Nephron (organoid): ENCODE measurements around the gene ZNF341.

ENCODE experiments used
- H3K27ac Mint-ChIP-seq, 3 experiments: 2 replicates each; pipeline ENCODE4 v1.8.0; 2020; ENCODE audit warnings: mixed read lengths in 3 of 3, mild to moderate bottlenecking in 2 of 3, moderate library complexity in 1 of 3
- H3K27me3 Mint-ChIP-seq: 2 replicates; pipeline ENCODE4 v1.8.0; 2021; ENCODE audit warnings: low read depth, mild to moderate bottlenecking, moderate library complexity, mixed read lengths
- H3K36me3 Mint-ChIP-seq: 2 replicates; pipeline ENCODE4 v1.8.0; 2020; ENCODE audit warnings: low read depth, mixed read lengths
- H3K4me1 Mint-ChIP-seq: 2 replicates; pipeline ENCODE4 v1.8.0; 2020; ENCODE audit warnings: mixed read lengths
- H3K4me3 Mint-ChIP-seq, 3 experiments: 2 replicates each; pipeline ENCODE4 v1.8.0; 2020; ENCODE audit warnings: mild to moderate bottlenecking in 3 of 3, mixed read lengths in 3 of 3, moderate library complexity in 2 of 3
- H3K9me3 Mint-ChIP-seq: 2 replicates; pipeline ENCODE4 v1.8.0; 2020; ENCODE audit warnings: mixed read lengths
- TF ChIP-seq, protein P1 (sequence below), 3 experiments: fragments of 200-600 bp; sonication (generic); IDR thresholded peaks; one replicate each; pipeline ENCODE4 v1.5.0; 2021; ENCODE audit warnings: antibody characterized with exemption in 3 of 3; ENCODE audit not compliant: unreplicated experiment in 3 of 3

Gene ZNF341

DNA sequence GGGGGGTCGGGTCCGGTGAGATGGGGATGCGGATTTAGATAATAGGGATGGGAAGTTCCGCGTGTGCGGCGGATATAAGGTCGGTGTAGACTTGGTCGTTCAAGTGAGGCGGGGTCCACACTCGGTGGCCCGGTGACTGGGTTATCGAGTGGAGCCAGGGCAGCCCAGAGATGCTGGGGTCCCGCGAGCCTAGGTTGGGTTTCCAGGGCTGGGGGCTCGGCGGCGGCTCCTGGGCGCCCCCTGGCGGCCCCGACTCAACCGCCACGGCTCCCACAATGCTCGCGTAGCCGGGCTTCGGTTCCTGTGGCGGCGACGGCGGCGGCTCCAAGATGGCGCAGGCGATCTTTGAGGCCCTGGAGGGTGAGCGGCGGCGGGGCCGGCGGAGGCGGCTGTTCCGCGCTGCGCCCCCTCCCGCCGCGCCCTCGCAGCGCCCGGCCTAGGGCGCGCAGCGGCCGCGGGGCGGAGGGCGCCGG lies at the start of gene ZNF341:
ZNF341 (plus strand) TSS at position 304 of the 473 bp plus-strand sequence; CDS start at position 330, 26 bp downstream.
- H3K36me3 Mint-ChIP-seq = peaks cover 15% of the 10 kb centered on the region
- TF ChIP-seq, protein P1, sequence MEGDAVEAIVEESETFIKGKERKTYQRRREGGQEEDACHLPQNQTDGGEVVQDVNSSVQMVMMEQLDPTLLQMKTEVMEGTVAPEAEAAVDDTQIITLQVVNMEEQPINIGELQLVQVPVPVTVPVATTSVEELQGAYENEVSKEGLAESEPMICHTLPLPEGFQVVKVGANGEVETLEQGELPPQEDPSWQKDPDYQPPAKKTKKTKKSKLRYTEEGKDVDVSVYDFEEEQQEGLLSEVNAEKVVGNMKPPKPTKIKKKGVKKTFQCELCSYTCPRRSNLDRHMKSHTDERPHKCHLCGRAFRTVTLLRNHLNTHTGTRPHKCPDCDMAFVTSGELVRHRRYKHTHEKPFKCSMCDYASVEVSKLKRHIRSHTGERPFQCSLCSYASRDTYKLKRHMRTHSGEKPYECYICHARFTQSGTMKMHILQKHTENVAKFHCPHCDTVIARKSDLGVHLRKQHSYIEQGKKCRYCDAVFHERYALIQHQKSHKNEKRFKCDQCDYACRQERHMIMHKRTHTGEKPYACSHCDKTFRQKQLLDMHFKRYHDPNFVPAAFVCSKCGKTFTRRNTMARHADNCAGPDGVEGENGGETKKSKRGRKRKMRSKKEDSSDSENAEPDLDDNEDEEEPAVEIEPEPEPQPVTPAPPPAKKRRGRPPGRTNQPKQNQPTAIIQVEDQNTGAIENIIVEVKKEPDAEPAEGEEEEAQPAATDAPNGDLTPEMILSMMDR (IDR thresholded peaks at IDR 0.05; ENCODE audit: unreplicated experiment in 3 of 3) = peak; percentile 90 to 91 (median 91)
- peaks cover 3% of the 10 kb centered on the region for H3K27me3 Mint-ChIP-seq
- peak within 1 kb of the TSS; percentile 97 to 99 (median 98) for H3K27ac Mint-ChIP-seq
- H3K4me1 Mint-ChIP-seq = peaks cover 14% of the 10 kb centered on the region
- peaks cover 13% of the 10 kb centered on the region for H3K9me3 Mint-ChIP-seq
- peak within 1 kb of the TSS; percentile 86 to 88 (median 87) for H3K4me3 Mint-ChIP-seq

DNA sequence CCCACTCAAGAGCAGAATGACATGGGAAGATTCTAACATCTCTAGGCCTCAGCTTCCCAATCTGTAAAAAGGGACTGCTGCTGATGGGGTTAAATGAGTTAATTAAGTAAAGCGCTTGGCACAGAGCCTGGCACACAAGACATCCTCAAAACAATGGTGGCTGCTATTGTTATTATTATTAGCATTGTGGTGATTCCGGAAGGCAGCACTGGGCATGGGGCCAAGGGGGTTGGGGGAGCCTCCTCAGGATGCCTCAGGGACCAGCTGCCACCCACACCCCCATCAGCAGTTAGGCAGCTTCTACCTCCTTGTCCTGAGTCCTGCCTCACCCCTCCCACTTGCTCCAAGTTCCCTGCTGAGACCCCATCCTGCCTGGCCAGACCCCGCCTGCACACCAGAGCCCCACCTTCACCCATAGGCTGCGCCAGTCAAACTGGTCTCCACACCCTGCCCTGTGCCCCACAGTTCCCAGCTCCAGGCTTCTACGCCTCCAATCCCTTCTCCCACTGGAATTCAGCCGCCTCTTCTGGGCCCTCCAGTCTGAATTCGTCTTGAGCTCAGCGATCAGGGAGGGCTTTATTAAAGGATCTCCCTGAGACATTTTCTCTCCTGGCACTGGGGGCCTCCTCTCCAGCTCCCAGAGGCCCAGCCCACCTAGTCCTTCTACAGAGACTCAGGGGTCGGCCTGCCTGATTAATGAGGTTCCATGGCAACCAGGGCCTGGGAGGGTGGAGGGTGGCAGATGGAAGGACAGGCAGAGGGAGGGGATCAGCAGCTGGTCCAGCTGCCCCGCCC lies 47.1 kb upstream of the ZNF341 start:
- Mint-ChIP-seq H3K36me3 (no peaks in the 10 kb centered on the region), H3K4me1 (peaks cover 15% of the 10 kb centered on the region), H3K27me3 (no peaks in the 10 kb centered on the region), H3K4me3 (peak overlapping the region; percentile 76 to 86 (median 78)), H3K9me3 (no peaks in the 10 kb centered on the region), H3K27ac (peak overlapping the region; percentile 30 to 69 (median 62))
- TF ChIP-seq, protein P1 (IDR thresholded peaks at IDR 0.05; ENCODE audit: unreplicated experiment in 3 of 3) = no peak

GRCh38 chr20:33685328-33686099 lies 46.3 kb upstream of the ZNF341 start:
- Mint-ChIP-seq H3K36me3 (no peaks in the 10 kb centered on the region), H3K27ac (no peak overlapping the region), H3K27me3 (no peaks in the 10 kb centered on the region), H3K9me3 (no peaks in the 10 kb centered on the region), H3K4me3 (peak overlapping the region; percentile 76 to 86 (median 78)), H3K4me1 (peaks cover 15% of the 10 kb centered on the region)
- TF ChIP-seq, protein P1 (IDR thresholded peaks at IDR 0.05; ENCODE audit: unreplicated experiment in 3 of 3) = no peak

DNA sequence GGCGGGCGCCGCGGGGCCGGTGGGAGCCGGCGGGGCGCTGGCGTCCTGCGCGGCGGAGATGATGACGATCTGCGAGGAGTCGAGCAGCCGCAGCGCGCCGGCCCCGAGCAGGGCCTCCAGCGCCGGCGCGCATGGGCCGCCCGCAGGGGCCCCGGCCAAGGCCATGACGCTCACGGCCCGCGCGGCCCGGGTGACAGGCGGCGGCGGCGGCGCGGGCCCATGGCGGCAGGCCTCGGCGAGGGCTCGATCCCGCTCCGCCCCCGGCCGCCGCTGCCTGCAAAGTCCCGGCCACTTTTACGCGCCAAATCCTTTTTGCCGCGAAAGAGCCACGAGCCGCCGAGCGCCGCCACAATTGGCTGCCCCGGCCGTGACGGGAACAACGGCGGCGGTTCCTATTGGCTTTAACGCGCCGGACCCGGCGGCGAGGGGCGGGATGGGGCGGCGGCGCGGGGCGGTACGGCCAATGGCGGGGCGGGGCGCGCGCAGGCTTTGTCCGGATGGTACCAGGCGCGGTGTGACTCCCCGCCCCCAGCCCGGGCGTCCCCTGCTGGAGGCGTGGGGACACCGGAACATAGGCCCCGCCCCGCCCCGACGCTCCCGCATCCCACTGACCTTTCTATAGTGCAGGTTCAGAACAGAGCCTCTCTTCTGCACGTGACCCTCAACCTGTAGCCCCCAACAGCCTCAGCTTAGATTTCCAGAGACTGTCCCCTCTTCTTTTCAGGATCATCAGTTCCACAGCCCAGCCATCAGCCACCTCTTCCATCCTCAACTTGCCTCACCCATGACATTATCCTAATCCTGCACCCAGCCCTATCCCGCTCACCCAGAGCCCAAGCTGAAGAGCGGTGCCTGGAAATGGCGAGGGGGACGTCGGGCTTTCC lies 45.5 kb upstream of the ZNF341 start, which contains the start of gene E2F1:
E2F1 (minus strand) TSS at position 286 of the 884 bp plus-strand sequence; CDS start at position 165, 121 bp downstream.
- no peaks in the 10 kb centered on the region for H3K9me3 Mint-ChIP-seq
- no peaks in the 10 kb centered on the region for H3K36me3 Mint-ChIP-seq
- H3K27me3 Mint-ChIP-seq = no peaks in the 10 kb centered on the region
- H3K4me3 Mint-ChIP-seq = peak within 1 kb of the TSS; percentile 82 to 90 (median 87)
- peak within 1 kb of the TSS in 1 of 3 experiments; percentile 37 for H3K27ac Mint-ChIP-seq
- TF ChIP-seq, protein P1 (IDR thresholded peaks at IDR 0.05; ENCODE audit: unreplicated experiment in 3 of 3) = peak; percentile 17 to 45 (median 37)
- H3K4me1 Mint-ChIP-seq = peaks cover 15% of the 10 kb centered on the region

DNA sequence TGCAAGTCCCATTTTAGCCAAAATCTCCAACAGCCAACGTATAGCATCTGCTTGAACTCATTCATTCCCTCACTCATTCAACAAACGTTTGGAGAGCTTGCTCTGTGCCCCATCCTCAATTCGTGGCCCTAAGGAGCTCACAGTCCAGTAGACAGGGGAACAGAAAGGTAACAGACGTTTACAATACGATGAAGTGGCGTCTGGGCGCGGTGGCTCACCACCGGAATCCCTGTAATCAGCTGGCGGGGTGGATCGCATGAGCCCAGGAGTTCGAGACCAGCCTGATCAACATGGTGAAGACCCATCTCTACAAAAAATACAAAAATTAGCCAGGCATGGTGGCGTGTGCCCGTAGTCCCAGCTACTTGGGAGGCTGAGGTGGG lies 44.8 kb upstream of the ZNF341 start:
- Mint-ChIP-seq H3K9me3 (no peaks in the 10 kb centered on the region), H3K4me3 (peak overlapping the region; percentile 82 to 90 (median 87)), H3K27me3 (no peaks in the 10 kb centered on the region), H3K36me3 (no peaks in the 10 kb centered on the region), H3K27ac (peak overlapping the region in 1 of 3 experiments; percentile 37), H3K4me1 (peaks cover 15% of the 10 kb centered on the region)
- TF ChIP-seq, protein P1 (IDR thresholded peaks at IDR 0.05; ENCODE audit: unreplicated experiment in 3 of 3) = no peak
